BLaER1 (cell line): ENCODE results near the gene FAM131C.

Experiments
- H3K27ac ChIP-seq: shearing (Covaris generic); formaldehyde crosslinking; 2 replicates; pipeline ENCODE4 v1.8.1; 2022
- H3K27me3 ChIP-seq: shearing (Covaris generic); formaldehyde crosslinking; 2 replicates; pipeline ENCODE4 v1.8.1; 2022
- H3K36me3 ChIP-seq: shearing (Covaris generic); formaldehyde crosslinking; 2 replicates; pipeline ENCODE4 v1.8.1; 2022
- H3K4me1 ChIP-seq: shearing (Covaris generic); formaldehyde crosslinking; 2 replicates; pipeline ENCODE4 v1.8.1; 2022
- H3K4me2 ChIP-seq: shearing (Covaris generic); formaldehyde crosslinking; 2 replicates; pipeline ENCODE4 v1.8.1; 2022
- H3K4me3 ChIP-seq: shearing (Covaris generic); formaldehyde crosslinking; 2 replicates; pipeline ENCODE4 v1.8.1; 2022
- H3K9ac ChIP-seq: shearing (Covaris generic); formaldehyde crosslinking; 2 replicates; pipeline ENCODE4 v1.8.1; 2022
- H3K9me3 ChIP-seq: shearing (Covaris generic); formaldehyde crosslinking; 2 replicates; pipeline ENCODE4 v1.8.1; 2022
- H4K20me1 ChIP-seq: shearing (Covaris generic); formaldehyde crosslinking; 2 replicates; pipeline ENCODE4 v1.8.1; 2022
- Cebpa-rat ChIP-seq: shearing (Covaris generic); IDR thresholded peaks from 2 replicates; pipeline ENCODE4 v1.8.1; 2022

Gene FAM131C

DNA sequence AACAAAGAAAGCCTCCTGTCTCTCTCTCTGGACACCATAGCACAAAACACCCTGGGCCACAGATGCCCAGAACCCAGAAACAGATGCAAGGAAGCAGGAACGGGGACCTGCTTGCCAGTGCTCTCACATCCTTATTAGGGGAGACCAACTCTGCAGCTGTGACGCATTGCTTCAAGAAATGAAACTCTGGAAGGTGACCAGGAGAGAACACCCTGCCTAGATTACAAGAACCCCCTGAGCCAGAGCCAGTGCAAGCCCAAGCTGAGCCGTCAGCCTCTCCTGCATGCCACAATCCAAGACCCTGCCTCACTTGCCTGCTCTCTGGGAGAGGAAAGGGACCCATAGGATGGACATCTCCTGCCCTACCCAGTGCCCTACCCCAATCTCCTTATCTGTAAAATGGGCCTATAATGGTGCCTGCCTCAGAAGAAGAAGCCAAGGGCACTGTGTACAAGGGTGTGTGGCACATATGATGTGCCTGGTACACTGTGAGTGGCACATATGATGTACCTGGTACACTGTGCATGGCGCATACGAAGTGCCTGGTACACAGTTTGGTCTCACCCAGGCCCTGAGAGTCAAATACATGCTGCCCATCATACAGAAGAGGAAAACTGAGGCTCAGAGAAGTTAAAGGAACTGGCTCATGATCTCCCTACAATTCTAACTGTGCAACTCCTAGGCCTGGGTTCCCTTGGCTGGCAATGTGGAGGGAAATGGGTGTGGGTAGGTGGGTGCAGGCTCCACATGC lies 16.8 kb upstream of the FAM131C start:
- TF ChIP-seq Cebpa-rat = no peak
- peak overlapping the region; percentile 36 for H3K4me2 ChIP-seq

DNA sequence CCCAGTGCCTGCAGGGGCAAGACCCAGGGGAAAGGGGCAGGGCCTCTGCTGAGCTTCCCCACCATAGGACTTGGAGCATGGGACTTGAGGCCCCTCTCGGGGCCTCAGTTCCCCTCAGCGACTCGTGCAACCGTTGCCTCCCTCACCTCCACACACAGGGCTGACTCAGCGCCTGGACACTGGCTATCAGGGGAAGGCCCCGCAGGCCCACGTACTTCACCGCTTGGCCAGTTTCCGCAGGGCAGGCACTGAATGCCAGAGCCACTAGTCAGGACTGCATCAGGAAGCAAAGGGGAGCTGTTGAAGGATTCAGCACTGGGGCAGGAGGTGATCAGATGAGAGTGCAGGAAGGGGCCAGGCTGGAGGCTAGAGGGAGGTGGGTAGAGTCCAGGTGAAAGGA lies 15.5 kb upstream of the FAM131C start:
- Histone ChIP-seq H3K9ac (no peak overlapping the region), H3K4me1 (peaks cover 34% of the 10 kb centered on the region), H3K4me2 (peak overlapping the region; percentile 78)

More for the DNA sequence above, 16.8 kb upstream of the FAM131C start:
- Histone ChIP-seq H3K36me3 (no peaks in the 10 kb centered on the region), H3K4me3 (no peak overlapping the region), H3K27me3 (no peaks in the 10 kb centered on the region), H3K4me1 (peaks cover 34% of the 10 kb centered on the region), H3K27ac (no peak overlapping the region), H4K20me1 (no peaks in the 10 kb centered on the region), H3K9ac (no peak overlapping the region), H3K9me3 (no peaks in the 10 kb centered on the region)

DNA sequence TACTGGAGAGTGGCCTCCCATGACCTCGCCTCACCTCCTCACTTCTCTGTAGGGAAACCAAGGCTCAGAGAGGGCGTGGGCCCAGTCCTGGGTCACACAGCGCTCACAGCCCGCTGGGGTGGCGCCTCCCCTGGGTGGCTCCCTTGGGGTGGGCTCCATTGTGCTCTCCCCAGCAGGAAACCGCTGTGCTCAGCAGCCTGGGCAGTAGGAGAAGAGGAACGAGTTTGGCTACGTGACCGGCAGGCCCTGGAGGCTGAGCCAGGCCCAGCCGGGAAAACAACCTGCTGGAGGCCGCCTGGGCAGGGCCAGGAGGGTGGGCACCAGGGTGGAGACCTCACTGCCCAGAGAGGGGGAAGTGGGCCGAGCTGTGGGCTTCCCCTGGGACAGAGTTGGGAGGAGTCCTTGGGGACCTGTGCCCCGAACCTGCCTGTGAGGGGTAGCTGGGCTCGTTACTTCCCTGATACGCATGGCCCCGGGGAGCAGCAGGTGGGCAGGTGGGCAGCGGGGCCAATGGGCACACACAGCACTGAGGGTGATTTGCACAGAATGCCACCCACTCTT lies 15.0 kb upstream of the FAM131C start:
- no peak for TF ChIP-seq Cebpa-rat
- Histone ChIP-seq H3K4me1 (peaks cover 34% of the 10 kb centered on the region), H3K36me3 (no peaks in the 10 kb centered on the region), H3K4me3 (no peak overlapping the region), H3K9me3 (no peaks in the 10 kb centered on the region), H4K20me1 (no peaks in the 10 kb centered on the region), H3K4me2 (peak overlapping the region; percentile 78), H3K27ac (peak overlapping the region; percentile 21), H3K9ac (0 out of 2 replicates have a peak overlapping the region, but pooled peaks have one; percentile 25), H3K27me3 (no peaks in the 10 kb centered on the region)

More for the DNA sequence above, 15.5 kb upstream of the FAM131C start:
- H3K9me3 ChIP-seq = no peaks in the 10 kb centered on the region
- TF ChIP-seq Cebpa-rat = no peak
- H3K27ac ChIP-seq = no peak overlapping the region
- H4K20me1 ChIP-seq = no peaks in the 10 kb centered on the region
- no peaks in the 10 kb centered on the region for H3K27me3 ChIP-seq
- no peaks in the 10 kb centered on the region for H3K36me3 ChIP-seq
- H3K4me3 ChIP-seq = no peak overlapping the region

DNA sequence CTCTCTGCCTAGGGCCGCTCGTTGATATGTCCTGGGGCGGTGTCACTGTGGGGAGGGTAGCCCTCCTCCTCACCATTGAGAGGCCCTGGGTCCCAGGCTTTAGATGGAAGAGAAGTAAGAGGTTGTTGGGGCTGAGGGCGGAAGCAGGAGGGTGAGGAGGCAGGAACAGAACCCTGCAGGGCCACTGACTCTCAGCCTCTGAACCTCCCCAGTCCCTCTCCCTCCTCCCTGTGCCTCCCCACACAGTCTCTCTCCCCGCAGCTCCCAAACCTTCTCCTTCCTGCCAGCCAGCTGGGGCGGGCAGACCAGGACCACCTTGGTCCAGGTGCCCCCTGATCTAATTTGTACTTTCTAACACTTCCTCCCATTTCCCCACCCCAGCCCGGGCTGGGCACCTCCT lies 14.3 kb upstream of the FAM131C start:
- peak overlapping the region; percentile 78 for H3K4me2 ChIP-seq
- H3K9ac ChIP-seq = 0 out of 2 replicates have a peak overlapping the region, but pooled peaks have one; percentile 25
- H3K4me1 ChIP-seq = peaks cover 34% of the 10 kb centered on the region
- H3K9me3 ChIP-seq = no peaks in the 10 kb centered on the region
- H3K27me3 ChIP-seq = no peaks in the 10 kb centered on the region
- no peak for TF ChIP-seq Cebpa-rat
- no peaks in the 10 kb centered on the region for H4K20me1 ChIP-seq
- no peak overlapping the region for H3K4me3 ChIP-seq
- peak overlapping the region; percentile 21; the same call in 1 of the 2 replicates for H3K27ac ChIP-seq
- no peaks in the 10 kb centered on the region for H3K36me3 ChIP-seq

DNA sequence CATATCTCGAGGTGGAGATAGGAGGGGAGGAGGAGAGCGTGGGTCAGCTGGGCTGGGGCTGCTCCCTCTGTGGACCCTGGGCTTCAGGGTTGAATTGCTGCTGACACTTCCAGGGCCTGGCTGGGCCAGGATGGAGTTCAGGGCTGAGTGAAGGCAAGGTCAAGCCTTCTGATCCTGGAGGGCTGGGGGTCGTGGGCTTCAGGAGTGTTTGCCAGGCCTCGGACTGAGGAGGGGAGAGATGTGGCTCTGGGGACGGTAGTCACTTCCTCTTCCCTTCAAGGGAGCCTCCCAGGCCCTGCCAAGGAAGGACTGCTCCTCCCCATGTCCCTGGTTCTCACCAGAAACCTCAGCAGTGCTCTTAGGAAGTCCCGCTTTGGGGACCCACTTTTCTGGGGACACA lies 12.1 kb upstream of the FAM131C start:
- H3K4me3 ChIP-seq = no peak overlapping the region
- H3K27ac ChIP-seq = no peak overlapping the region
- no peaks in the 10 kb centered on the region for H3K9me3 ChIP-seq
- TF ChIP-seq Cebpa-rat = no peak
- no peaks in the 10 kb centered on the region for H4K20me1 ChIP-seq
- peak overlapping the region; percentile 2; the same call in 1 of the 2 replicates for H3K9ac ChIP-seq
- H3K36me3 ChIP-seq = no peaks in the 10 kb centered on the region
- peak overlapping the region; percentile 28; the same call in 1 of the 2 replicates for H3K4me2 ChIP-seq
- H3K27me3 ChIP-seq = no peaks in the 10 kb centered on the region
- peaks cover 34% of the 10 kb centered on the region for H3K4me1 ChIP-seq

DNA sequence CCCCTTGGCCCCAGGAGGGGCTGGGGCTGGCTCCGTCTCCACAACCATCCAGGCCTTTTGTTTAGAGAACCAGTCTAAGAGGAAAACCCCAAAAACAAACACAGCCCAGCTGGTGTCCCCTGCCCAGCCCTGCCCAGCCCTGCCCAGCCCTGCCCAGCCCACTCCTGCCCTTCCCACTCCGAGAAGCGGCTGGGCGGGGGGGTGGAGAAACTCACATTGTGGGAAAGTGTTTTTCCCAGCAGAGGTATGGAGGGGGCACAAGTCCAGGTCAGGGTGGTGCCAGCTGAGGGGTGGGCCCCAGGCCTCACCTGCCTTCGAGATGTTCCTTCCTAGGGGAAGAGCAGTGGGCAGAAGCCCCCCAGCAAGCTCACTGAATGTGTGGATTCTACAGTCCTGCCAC lies 10.0 kb upstream of the FAM131C start:
- Histone ChIP-seq H3K27me3 (no peaks in the 10 kb centered on the region), H3K9ac (no peak overlapping the region), H3K4me2 (no peak overlapping the region), H4K20me1 (no peaks in the 10 kb centered on the region), H3K27ac (no peak overlapping the region), H3K9me3 (no peaks in the 10 kb centered on the region), H3K36me3 (no peaks in the 10 kb centered on the region), H3K4me3 (no peak overlapping the region), H3K4me1 (peaks cover 26% of the 10 kb centered on the region)
- no peak for TF ChIP-seq Cebpa-rat

DNA sequence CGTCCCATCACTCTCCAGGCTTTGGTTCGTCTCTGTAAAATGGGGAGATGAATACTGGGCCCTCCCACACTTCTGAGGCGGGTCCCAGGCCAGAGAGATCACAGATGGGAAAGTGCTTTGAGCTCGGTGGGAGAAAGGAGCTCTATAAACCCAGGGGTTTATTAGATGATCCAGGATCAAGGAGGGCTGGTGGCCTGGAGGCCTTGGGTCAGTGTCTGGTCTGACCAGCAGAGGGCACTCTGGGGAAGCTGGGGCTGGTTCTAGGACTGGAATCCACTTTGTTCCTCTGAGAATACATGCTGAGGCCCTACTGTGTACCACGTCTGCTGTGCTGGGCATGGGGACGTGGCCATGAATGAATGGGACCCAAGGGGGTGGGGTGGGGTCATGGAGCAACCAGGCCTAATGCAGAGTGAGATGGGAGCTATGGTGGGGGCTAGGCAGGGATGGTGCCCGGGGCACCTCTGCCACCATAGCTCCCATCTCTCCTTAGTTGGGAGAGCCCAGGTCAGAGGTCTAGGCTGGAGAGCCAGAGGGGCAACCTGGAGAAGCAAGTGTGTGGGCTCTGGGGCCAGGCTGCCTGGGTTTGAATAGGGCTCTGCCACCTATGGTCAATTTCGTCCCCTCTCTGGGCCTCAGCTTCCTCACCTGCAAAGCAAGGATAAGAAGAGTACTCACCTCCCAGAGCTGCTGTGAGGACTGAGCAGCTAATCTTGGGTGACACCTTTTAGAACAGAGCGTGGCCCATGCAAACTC lies 9.0 kb upstream of the FAM131C start:
- no peaks in the 10 kb centered on the region for H3K9me3 ChIP-seq
- TF ChIP-seq Cebpa-rat = no peak
- no peaks in the 10 kb centered on the region for H4K20me1 ChIP-seq
- H3K4me2 ChIP-seq = no peak overlapping the region
- no peak overlapping the region for H3K27ac ChIP-seq
- H3K36me3 ChIP-seq = no peaks in the 10 kb centered on the region
- peaks cover 15% of the 10 kb centered on the region for H3K4me1 ChIP-seq
- no peak overlapping the region for H3K4me3 ChIP-seq
- no peaks in the 10 kb centered on the region for H3K27me3 ChIP-seq
- H3K9ac ChIP-seq = no peak overlapping the region

DNA sequence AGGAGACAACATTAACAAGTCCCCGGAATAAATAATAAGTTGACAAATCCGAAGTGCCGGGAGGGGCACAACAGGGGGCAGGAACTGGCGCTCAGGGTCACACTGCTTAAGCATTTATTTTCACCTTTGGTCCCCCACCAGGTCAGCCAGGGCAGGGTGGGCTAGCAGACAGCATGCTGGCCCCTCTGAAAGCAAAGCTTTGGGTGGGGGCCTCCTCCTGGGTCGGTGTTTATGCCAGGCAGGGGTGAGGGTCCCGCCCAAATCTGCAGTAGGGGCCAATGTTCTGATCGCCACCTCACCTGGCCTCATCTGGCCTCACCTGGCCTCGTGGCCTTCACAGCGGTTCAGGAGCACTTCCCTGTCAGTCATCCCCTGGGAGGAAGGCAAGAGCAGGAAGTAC lies 8.2 kb upstream of the FAM131C start:
- Histone ChIP-seq H4K20me1 (no peaks in the 10 kb centered on the region), H3K27me3 (no peaks in the 10 kb centered on the region), H3K9ac (no peak overlapping the region), H3K36me3 (no peaks in the 10 kb centered on the region), H3K4me3 (no peak overlapping the region), H3K4me1 (peaks cover 14% of the 10 kb centered on the region), H3K27ac (no peak overlapping the region), H3K9me3 (no peaks in the 10 kb centered on the region), H3K4me2 (no peak overlapping the region)
- TF ChIP-seq Cebpa-rat = no peak

DNA sequence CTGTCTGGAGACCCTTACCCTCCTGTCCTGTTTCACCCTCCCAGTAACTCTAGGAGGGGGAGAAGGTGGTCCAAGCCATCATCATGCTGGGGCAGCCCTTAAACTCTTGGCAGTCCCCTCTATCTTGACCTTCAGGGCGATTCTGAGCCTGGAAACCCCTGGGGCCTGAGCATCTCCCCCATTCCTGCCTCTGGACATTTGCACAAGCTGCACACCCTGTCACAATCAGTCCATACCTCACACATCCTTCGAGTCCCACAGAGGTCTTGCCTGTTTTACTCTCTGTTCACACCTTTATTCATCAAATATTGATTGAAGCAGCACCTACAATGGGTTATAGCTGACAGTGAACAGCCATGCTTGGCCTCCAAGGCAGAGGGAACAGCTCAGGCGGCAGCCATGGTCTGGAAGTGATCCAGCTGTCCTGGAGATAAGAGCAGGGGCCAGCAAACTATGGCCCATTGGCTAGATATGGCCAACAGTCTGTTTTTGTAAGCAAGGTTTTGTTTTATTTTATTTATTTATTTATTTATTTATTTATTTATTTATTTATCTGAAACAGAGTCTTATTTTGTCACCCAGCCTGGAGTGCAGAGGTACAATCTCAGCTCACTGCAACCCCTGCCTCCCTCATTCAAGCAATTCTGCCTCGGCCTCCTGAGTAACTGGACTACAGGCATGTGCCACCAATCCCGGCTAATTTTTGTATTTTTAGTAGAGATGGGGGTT lies 7.1 kb upstream of the FAM131C start:
- Histone ChIP-seq H3K4me3 (no peak overlapping the region), H4K20me1 (no peaks in the 10 kb centered on the region), H3K27me3 (no peaks in the 10 kb centered on the region), H3K9ac (no peak overlapping the region), H3K27ac (no peak overlapping the region), H3K36me3 (no peaks in the 10 kb centered on the region), H3K9me3 (no peaks in the 10 kb centered on the region), H3K4me2 (no peak overlapping the region), H3K4me1 (peaks cover 10% of the 10 kb centered on the region)
- TF ChIP-seq Cebpa-rat = no peak
